BLaER1 treated with 17β-estradiol and CSF1 and Interleukin-3, amounts not matched to agents 10 nM and 100 nM (cell line): Measurements from ENCODE around the gene ATP6V1C2.

Experiments
- H3K27ac ChIP-seq, 11 experiments: shearing (Covaris generic); formaldehyde crosslinking; 2 replicates each; pipeline ENCODE4 v1.8.1; 2022
- H3K27me3 ChIP-seq, 11 experiments: shearing (Covaris generic); formaldehyde crosslinking; 2 replicates each; pipeline ENCODE4 v1.8.1; 2022
- H3K36me3 ChIP-seq, 11 experiments: shearing (Covaris generic); formaldehyde crosslinking; 2 replicates each; pipeline ENCODE4 v1.8.1; 2022
- H3K4me1 ChIP-seq, 10 experiments: shearing (Covaris generic); formaldehyde crosslinking; 2 replicates each; pipeline ENCODE4 v1.8.1; 2022
- H3K4me2 ChIP-seq, 11 experiments: shearing (Covaris generic); formaldehyde crosslinking; 2 replicates each; pipeline ENCODE4 v1.8.1; 2022
- H3K4me3 ChIP-seq, 10 experiments: shearing (Covaris generic); formaldehyde crosslinking; 2 replicates each; pipeline ENCODE4 v1.8.1; 2022
- H3K9ac ChIP-seq, 11 experiments: shearing (Covaris generic); formaldehyde crosslinking; 2 replicates each; pipeline ENCODE4 v1.8.1; 2022
- H3K9me3 ChIP-seq, 11 experiments: shearing (Covaris generic); formaldehyde crosslinking; replicated peaks in 1 of 11; 2 replicates each; pipeline ENCODE4 v1.8.1; 2022
- H4K20me1 ChIP-seq, 11 experiments: shearing (Covaris generic); formaldehyde crosslinking; 2 replicates each; pipeline ENCODE4 v1.8.1; 2022
- Cebpa-rat ChIP-seq, 11 experiments: shearing (Covaris generic); IDR thresholded peaks; 2 replicates each; pipeline ENCODE4 v1.8.1; 2022

The ATP6V1C2 gene

GRCh38 chr2:10792001-10792634 is 70.7 kb downstream of the ATP6V1C2 start:
- peaks cover 98 to 100% (median 99%) of the 10 kb centered on the region in 11 experiments for H3K36me3 ChIP-seq
- H3K4me3 ChIP-seq = no peak overlapping the region
- no peak overlapping the region for H3K4me2 ChIP-seq
- H3K9ac ChIP-seq = no peak overlapping the region; a peak in 1 of 22 replicates
- no peaks in the 10 kb centered on the region for H3K27me3 ChIP-seq
- no peak overlapping the region for H3K27ac ChIP-seq
- H3K4me1 ChIP-seq = peaks cover 0 to 24% (median 13%) of the 10 kb centered on the region in 10 experiments; a peak in 11 of 20 replicates
- peaks cover 89 to 100% (median 99%) of the 10 kb centered on the region in 11 experiments; a peak in 21 of 22 replicates for H4K20me1 ChIP-seq
- no peaks in the 10 kb centered on the region for H3K9me3 ChIP-seq
- TF ChIP-seq Cebpa-rat (IDR thresholded peaks at IDR 0.05) = no peak

- Histone ChIP-seq H3K27me3 (no peaks in the 10 kb centered on the region), H3K4me1 (peaks cover 0 to 24% (median 13%) of the 10 kb centered on the region in 10 experiments; a peak in 11 of 20 replicates), H3K36me3 (peaks cover 98 to 100% (median 99%) of the 10 kb centered on the region in 11 experiments), H4K20me1 (peaks cover 90 to 100% (median 99%) of the 10 kb centered on the region in 11 experiments; a peak in 21 of 22 replicates), H3K4me2 (no peak overlapping the region), H3K27ac (no peak overlapping the region), H3K4me3 (no peak overlapping the region), H3K9me3 (no peaks in the 10 kb centered on the region), H3K9ac (no peak overlapping the region; a peak in 1 of 22 replicates)
- no peak for TF ChIP-seq Cebpa-rat (IDR thresholded peaks at IDR 0.05)
Observed at GRCh38 chr2:10792660-10793400, 71.4 kb downstream of the ATP6V1C2 start.

- H3K27ac ChIP-seq = no peak overlapping the region
- no peak for TF ChIP-seq Cebpa-rat (IDR thresholded peaks at IDR 0.05)
- H4K20me1 ChIP-seq = peaks cover 90 to 100% (median 99%) of the 10 kb centered on the region in 11 experiments; a peak in 21 of 22 replicates
- no peak overlapping the region for H3K9ac ChIP-seq
- H3K4me3 ChIP-seq = no peak overlapping the region
- no peaks in the 10 kb centered on the region for H3K9me3 ChIP-seq
- H3K36me3 ChIP-seq = peaks cover 98 to 100% (median 99%) of the 10 kb centered on the region in 11 experiments
- H3K27me3 ChIP-seq = no peaks in the 10 kb centered on the region
- H3K4me1 ChIP-seq = peaks cover 0 to 24% (median 13%) of the 10 kb centered on the region in 10 experiments; a peak in 11 of 20 replicates
- no peak overlapping the region for H3K4me2 ChIP-seq
Observed at GRCh38 chr2:10793816-10794215, 72.4 kb downstream of the ATP6V1C2 start.

GRCh38 chr2:10794876-10795275 is 73.4 kb downstream of the ATP6V1C2 start:
- H3K9ac ChIP-seq = no peak overlapping the region
- H3K36me3 ChIP-seq = peaks cover 98 to 100% (median 99%) of the 10 kb centered on the region in 11 experiments
- peaks cover 92 to 100% (median 99%) of the 10 kb centered on the region in 11 experiments; a peak in 21 of 22 replicates for H4K20me1 ChIP-seq
- TF ChIP-seq Cebpa-rat (IDR thresholded peaks at IDR 0.05) = no peak
- no peak overlapping the region for H3K27ac ChIP-seq
- H3K4me1 ChIP-seq = peaks cover 0 to 24% (median 13%) of the 10 kb centered on the region in 10 experiments; a peak in 11 of 20 replicates
- no peak overlapping the region for H3K4me2 ChIP-seq
- no peaks in the 10 kb centered on the region for H3K9me3 ChIP-seq
- H3K4me3 ChIP-seq = no peak overlapping the region
- H3K27me3 ChIP-seq = no peaks in the 10 kb centered on the region

DNA sequence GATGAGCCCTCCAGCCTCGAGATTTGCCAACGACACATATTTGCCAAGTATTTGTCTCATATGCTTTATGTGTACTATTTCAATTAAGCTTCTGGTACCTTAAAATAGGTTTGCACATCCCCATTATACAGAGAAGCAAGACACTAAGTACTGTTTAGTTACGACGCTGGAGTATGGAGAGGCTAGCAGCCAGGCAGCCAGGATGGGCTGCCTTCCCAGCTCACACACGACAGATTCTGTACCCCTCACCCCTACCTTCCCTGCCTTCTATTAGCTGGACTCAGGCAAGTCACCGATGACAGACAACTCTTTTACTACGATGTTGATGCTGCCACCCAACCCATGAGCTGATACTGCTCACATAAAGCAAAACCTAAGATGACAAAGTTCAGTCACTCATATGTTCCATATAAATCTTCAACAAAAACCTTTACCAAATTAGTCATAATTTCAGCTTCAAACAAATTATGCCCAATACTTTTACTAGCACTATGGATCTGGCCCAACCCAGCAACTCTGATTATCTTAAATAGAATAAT is 74.1 kb downstream of the ATP6V1C2 start:
- Histone ChIP-seq H3K4me2 (no peak overlapping the region), H3K36me3 (peaks cover 98 to 100% (median 99%) of the 10 kb centered on the region in 11 experiments), H3K27ac (no peak overlapping the region), H4K20me1 (peaks cover 93 to 100% (median 99%) of the 10 kb centered on the region in 11 experiments; a peak in 21 of 22 replicates), H3K9ac (no peak overlapping the region), H3K9me3 (no peaks in the 10 kb centered on the region), H3K27me3 (no peaks in the 10 kb centered on the region), H3K4me3 (no peak overlapping the region), H3K4me1 (peaks cover 0 to 26% (median 13%) of the 10 kb centered on the region in 10 experiments; a peak in 11 of 20 replicates)
- no peak for TF ChIP-seq Cebpa-rat (IDR thresholded peaks at IDR 0.05)

DNA sequence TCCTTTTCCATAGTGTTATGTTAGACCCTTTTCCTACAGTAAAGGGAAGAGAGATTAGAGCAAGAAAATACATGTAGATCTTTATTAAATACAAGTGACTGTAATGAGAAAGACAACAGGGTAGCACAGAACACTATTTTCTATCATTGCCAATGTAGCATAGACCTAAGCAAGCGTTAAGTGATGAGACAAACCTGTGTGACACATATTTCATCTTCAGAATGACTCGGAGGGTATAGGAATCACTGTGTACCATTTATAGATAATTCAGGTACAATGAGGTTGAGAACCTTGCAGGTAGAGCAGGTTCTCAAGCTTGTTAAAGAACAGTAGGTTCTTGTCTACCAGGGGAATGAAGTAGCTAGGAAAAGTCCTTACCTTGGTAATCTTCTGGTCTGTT is 75.3 kb downstream of the ATP6V1C2 start:
- Histone ChIP-seq H3K36me3 (peaks cover 98 to 100% (median 99%) of the 10 kb centered on the region in 11 experiments), H4K20me1 (peaks cover 93 to 100% (median 99%) of the 10 kb centered on the region in 11 experiments; a peak in 21 of 22 replicates)
- no peak for TF ChIP-seq Cebpa-rat (IDR thresholded peaks at IDR 0.05)

GRCh38 chr2:10798783-10799182 is 77.4 kb downstream of the ATP6V1C2 start:
- H3K36me3 ChIP-seq = peaks cover 90 to 100% (median 96%) of the 10 kb centered on the region in 11 experiments
- H4K20me1 ChIP-seq = peaks cover 94 to 100% (median 99%) of the 10 kb centered on the region in 11 experiments; a peak in 21 of 22 replicates
- no peaks in the 10 kb centered on the region for H3K27me3 ChIP-seq
- H3K9ac ChIP-seq = no peak overlapping the region
- H3K9me3 ChIP-seq = no peaks in the 10 kb centered on the region
- H3K27ac ChIP-seq = no peak overlapping the region
- H3K4me1 ChIP-seq = peaks cover 4 to 30% (median 16%) of the 10 kb centered on the region in 10 experiments; a peak in 16 of 20 replicates
- H3K4me2 ChIP-seq = no peak overlapping the region
- no peak for TF ChIP-seq Cebpa-rat (IDR thresholded peaks at IDR 0.05)
- no peak overlapping the region for H3K4me3 ChIP-seq

More for the DNA sequence above, 75.3 kb downstream of the ATP6V1C2 start:
- no peaks in the 10 kb centered on the region for H3K9me3 ChIP-seq
- no peak overlapping the region for H3K4me2 ChIP-seq
- H3K4me3 ChIP-seq = no peak overlapping the region
- no peak overlapping the region for H3K9ac ChIP-seq
- peaks cover 0 to 25% (median 8%) of the 10 kb centered on the region in 10 experiments; a peak in 10 of 20 replicates for H3K4me1 ChIP-seq
- H3K27me3 ChIP-seq = no peaks in the 10 kb centered on the region
- H3K27ac ChIP-seq = no peak overlapping the region

DNA sequence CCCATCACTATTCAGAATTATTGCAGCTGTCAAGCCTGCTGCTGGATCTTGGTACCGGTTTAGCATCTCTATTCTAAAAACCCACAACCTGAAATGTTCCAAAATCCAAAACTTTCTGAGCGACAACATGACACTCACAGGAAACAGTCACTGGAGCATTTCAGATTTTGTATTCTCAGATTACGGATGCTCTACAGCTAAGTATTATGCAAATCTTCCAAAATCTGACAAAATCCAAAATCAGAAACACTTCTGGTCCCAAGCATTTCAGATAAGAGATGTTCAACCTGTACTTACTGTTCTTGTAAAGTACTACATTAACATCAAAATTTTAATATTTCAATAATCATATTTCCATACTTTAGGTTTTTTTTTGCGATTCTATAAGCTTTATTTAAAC is 78.7 kb downstream of the ATP6V1C2 start:
- peaks cover 85 to 89% (median 89%) of the 10 kb centered on the region in 11 experiments; a peak in 21 of 22 replicates for H4K20me1 ChIP-seq
- H3K36me3 ChIP-seq = peaks cover 76 to 89% (median 82%) of the 10 kb centered on the region in 11 experiments
- TF ChIP-seq Cebpa-rat (IDR thresholded peaks at IDR 0.05) = no peak
- no peaks in the 10 kb centered on the region for H3K27me3 ChIP-seq
- no peak overlapping the region for H3K4me3 ChIP-seq
- no peak overlapping the region for H3K9ac ChIP-seq
- peaks cover 4 to 33% (median 16%) of the 10 kb centered on the region in 10 experiments; a peak in 16 of 20 replicates for H3K4me1 ChIP-seq
- H3K9me3 ChIP-seq = no peaks in the 10 kb centered on the region
- no peak overlapping the region for H3K27ac ChIP-seq
- 0 out of 22 replicates have a peak overlapping the region, but pooled peaks of 1 of the 11 experiments have one; percentile 0 for H3K4me2 ChIP-seq
